ENCODE measurements around the gene IFT20. TPM values are rescaled to one million over a fixed set of nuclear protein-coding genes. Genes with fewer than 3 reads are reported as not detected.

IFT20 gene
- total and polyA plus RNA-seq, 2 experiments from 2014 or later = 13.2 to 32.3 TPM

DNA sequence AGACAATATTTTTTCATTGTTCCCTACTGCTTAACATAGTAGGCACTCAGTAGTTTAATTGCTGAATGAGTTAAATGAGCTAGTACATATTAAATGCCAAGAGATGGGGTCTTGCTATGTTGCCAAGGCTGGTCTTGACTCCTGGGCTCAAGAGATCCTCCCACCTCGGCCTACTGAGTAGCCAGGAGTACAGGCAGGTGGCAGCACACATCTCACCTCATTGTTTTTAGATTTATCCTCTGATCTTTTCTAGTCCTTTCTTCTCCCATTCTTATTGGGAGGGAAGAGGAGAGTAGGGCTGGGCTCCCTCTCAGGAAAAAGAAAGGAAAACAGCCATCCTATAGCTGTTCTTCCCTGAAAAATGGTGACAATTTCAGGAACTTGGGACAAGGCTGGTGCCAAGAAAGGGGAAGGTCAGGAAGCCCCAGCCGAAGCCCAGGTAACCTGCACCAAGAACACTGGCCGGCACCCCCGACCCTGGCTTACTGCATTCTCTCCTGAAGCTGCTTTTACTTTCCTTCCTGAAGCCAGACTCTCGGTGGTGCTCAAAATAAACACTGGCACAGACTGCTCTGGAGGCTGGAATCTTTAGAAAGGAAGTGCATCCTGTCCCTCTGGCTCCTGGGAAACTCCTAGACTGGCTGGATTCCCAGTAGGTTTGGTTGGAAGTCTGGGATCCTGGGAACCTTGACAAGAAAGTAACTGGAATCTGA lies 2.9 kb upstream of the IFT20 start:
- Histone ChIP-seq H3K27ac (ENCODE audit: low read depth) (no peak overlapping the region), H3K4me2 (no peak overlapping the region), H3K9me2 (ENCODE audit: insufficient read depth) (no peaks in the 10 kb centered on the region), H3K4me3 (no peak overlapping the region), H3K36me3 (ENCODE audit: insufficient read depth) (peaks cover 8% of the 10 kb centered on the region), H3K79me2 (replicated peaks; ENCODE audit: insufficient read depth) (peaks cover 22% of the 10 kb centered on the region), H3K4me1 (ENCODE audit: insufficient read depth) (peaks cover 11% of the 10 kb centered on the region), H3K27me3 (ENCODE audit: insufficient read depth) (no peaks in the 10 kb centered on the region), H2AFZ (no peak overlapping the region), H4K20me1 (replicated peaks; ENCODE audit: insufficient read depth) (0 out of 2 replicates have a peak, but pooled peaks cover 2% of the 10 kb centered on the region), H3F3A (replicated peaks; ENCODE audit: low read depth) (no peaks in the 10 kb centered on the region)
- Mint-ChIP-seq H3K4me3 (no peak overlapping the region; the same call in 2 of the 3 replicates), H3K4me1 (peaks cover 24% of the 10 kb centered on the region), H3K27me3 (ENCODE audit: insufficient read depth, low read depth, poor library complexity) (peaks cover 15% of the 10 kb centered on the region), H3K36me3 (ENCODE audit: low read depth) (peaks cover 8% of the 10 kb centered on the region), H3K27ac (no peak overlapping the region), H3K9me3 (no peaks in the 10 kb centered on the region)
- ATAC-seq = no peak
- DNase-seq (ENCODE audit: low spot score) = no peak
- TF ChIP-seq POLR2AphosphoS5 (IDR thresholded peaks at IDR 0.05; ENCODE audit: low read depth) = no peak
- no peak for TF ChIP-seq EZH2phosphoT487 (IDR thresholded peaks at IDR 0.05; ENCODE audit: unreplicated experiment)
- TF ChIP-seq, protein P1, sequence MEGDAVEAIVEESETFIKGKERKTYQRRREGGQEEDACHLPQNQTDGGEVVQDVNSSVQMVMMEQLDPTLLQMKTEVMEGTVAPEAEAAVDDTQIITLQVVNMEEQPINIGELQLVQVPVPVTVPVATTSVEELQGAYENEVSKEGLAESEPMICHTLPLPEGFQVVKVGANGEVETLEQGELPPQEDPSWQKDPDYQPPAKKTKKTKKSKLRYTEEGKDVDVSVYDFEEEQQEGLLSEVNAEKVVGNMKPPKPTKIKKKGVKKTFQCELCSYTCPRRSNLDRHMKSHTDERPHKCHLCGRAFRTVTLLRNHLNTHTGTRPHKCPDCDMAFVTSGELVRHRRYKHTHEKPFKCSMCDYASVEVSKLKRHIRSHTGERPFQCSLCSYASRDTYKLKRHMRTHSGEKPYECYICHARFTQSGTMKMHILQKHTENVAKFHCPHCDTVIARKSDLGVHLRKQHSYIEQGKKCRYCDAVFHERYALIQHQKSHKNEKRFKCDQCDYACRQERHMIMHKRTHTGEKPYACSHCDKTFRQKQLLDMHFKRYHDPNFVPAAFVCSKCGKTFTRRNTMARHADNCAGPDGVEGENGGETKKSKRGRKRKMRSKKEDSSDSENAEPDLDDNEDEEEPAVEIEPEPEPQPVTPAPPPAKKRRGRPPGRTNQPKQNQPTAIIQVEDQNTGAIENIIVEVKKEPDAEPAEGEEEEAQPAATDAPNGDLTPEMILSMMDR (conservative IDR thresholded peaks at IDR 0.05; ENCODE audit: low read depth in 2 of 2) = 0 out of 4 replicates have a peak, but pooled peaks of 1 of the 2 experiments have one; percentile 8
- TF ChIP-seq, protein P2, sequence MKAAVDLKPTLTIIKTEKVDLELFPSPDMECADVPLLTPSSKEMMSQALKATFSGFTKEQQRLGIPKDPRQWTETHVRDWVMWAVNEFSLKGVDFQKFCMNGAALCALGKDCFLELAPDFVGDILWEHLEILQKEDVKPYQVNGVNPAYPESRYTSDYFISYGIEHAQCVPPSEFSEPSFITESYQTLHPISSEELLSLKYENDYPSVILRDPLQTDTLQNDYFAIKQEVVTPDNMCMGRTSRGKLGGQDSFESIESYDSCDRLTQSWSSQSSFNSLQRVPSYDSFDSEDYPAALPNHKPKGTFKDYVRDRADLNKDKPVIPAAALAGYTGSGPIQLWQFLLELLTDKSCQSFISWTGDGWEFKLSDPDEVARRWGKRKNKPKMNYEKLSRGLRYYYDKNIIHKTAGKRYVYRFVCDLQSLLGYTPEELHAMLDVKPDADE (IDR thresholded peaks at IDR 0.05) = no peak
- TF ChIP-seq ZNF114 (CRISPR knock-in tag; IDR thresholded peaks at IDR 0.05) = no peak
- TF ChIP-seq, protein P3, sequence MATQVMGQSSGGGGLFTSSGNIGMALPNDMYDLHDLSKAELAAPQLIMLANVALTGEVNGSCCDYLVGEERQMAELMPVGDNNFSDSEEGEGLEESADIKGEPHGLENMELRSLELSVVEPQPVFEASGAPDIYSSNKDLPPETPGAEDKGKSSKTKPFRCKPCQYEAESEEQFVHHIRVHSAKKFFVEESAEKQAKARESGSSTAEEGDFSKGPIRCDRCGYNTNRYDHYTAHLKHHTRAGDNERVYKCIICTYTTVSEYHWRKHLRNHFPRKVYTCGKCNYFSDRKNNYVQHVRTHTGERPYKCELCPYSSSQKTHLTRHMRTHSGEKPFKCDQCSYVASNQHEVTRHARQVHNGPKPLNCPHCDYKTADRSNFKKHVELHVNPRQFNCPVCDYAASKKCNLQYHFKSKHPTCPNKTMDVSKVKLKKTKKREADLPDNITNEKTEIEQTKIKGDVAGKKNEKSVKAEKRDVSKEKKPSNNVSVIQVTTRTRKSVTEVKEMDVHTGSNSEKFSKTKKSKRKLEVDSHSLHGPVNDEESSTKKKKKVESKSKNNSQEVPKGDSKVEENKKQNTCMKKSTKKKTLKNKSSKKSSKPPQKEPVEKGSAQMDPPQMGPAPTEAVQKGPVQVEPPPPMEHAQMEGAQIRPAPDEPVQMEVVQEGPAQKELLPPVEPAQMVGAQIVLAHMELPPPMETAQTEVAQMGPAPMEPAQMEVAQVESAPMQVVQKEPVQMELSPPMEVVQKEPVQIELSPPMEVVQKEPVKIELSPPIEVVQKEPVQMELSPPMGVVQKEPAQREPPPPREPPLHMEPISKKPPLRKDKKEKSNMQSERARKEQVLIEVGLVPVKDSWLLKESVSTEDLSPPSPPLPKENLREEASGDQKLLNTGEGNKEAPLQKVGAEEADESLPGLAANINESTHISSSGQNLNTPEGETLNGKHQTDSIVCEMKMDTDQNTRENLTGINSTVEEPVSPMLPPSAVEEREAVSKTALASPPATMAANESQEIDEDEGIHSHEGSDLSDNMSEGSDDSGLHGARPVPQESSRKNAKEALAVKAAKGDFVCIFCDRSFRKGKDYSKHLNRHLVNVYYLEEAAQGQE (IDR thresholded peaks at IDR 0.05; ENCODE audit: unreplicated experiment) = no peak
- no peak for TF ChIP-seq JUNB (IDR thresholded peaks at IDR 0.05; ENCODE audit: unreplicated experiment)
- TF ChIP-seq EZH2 (IDR thresholded peaks at IDR 0.05; ENCODE audit: low read depth, unreplicated experiment) = no peak

All from GM23338 (cell line).